GM23338 (cell line): Measurements from ENCODE around the gene APPBP2. TPM values are rescaled to one million over a fixed set of nuclear protein-coding genes. Genes with fewer than 3 reads are reported as not detected.

Experiments
- ATAC-seq: fragments of 200-7000 bp; cut with Tn5 transposase; 3 replicates; pipeline ENCODE4 v1.9.1; 2020
- DNase-seq: peaks from one replicate; pipeline ENCODE4 v3.0.0-alpha.2; 2015; ENCODE audit warnings: low spot score
- H2AFZ ChIP-seq: fragments of 200-600 bp; sonication (generic); 2 replicates; pipeline ENCODE4 v1.8.0; 2016; ENCODE audit warnings: antibody characterized with exemption, mild to moderate bottlenecking, moderate library complexity
- H3F3A ChIP-seq: fragments of 200-600 bp; sonication (generic); replicated peaks from 2 replicates; pipeline ENCODE4 v1.8.0; 2017; ENCODE audit warnings: antibody characterized with exemption, mixed run types, low read depth
- H3K27ac ChIP-seq: fragments of 200-600 bp; sonication (generic); 2 replicates; pipeline ENCODE4 v1.6.1; 2016; ENCODE audit warnings: low read depth
- H3K27me3 ChIP-seq: fragments of 200-600 bp; sonication (generic); 2 replicates; pipeline ENCODE4 v1.8.0; 2016; ENCODE audit warnings: mild to moderate bottlenecking, mixed run types, moderate library complexity; ENCODE audit not compliant: insufficient read depth
- H3K36me3 ChIP-seq: fragments of 200-600 bp; sonication (generic); 2 replicates; pipeline ENCODE4 v1.8.0; 2016; ENCODE audit warnings: mild to moderate bottlenecking; ENCODE audit not compliant: insufficient read depth
- H3K4me1 ChIP-seq: fragments of 200-600 bp; sonication (generic); 2 replicates; pipeline ENCODE4 v1.8.0; 2016; ENCODE audit warnings: mild to moderate bottlenecking, moderate library complexity; ENCODE audit not compliant: insufficient read depth
- H3K4me2 ChIP-seq: fragments of 200-600 bp; sonication (generic); 2 replicates; pipeline ENCODE4 v1.7.1; 2017; ENCODE audit warnings: mixed run types
- H3K4me3 ChIP-seq: fragments of 200-600 bp; sonication (generic); 2 replicates; pipeline ENCODE4 v1.6.1; 2016; ENCODE audit warnings: mixed run types
- H3K79me2 ChIP-seq: fragments of 200-600 bp; sonication (generic); replicated peaks from 2 replicates; pipeline ENCODE4 v1.8.0; 2017; ENCODE audit warnings: mild to moderate bottlenecking; ENCODE audit not compliant: insufficient read depth
- H3K9me2 ChIP-seq: fragments of 200-600 bp; sonication (generic); 2 replicates; pipeline ENCODE4 v1.8.0; 2017; ENCODE audit not compliant: insufficient read depth
- H4K20me1 ChIP-seq: fragments of 200-600 bp; sonication (generic); replicated peaks from 2 replicates; pipeline ENCODE4 v1.8.0; 2017; ENCODE audit warnings: mild to moderate bottlenecking; ENCODE audit not compliant: insufficient read depth
- H3K27ac Mint-ChIP-seq: 2 replicates; pipeline ENCODE4 v1.8.0; 2020; ENCODE audit warnings: inconsistent platforms, mild to moderate bottlenecking, moderate library complexity, mixed read lengths
- H3K27me3 Mint-ChIP-seq: 3 replicates; pipeline ENCODE4 v1.8.0; 2022; ENCODE audit warnings: low read depth, mild to moderate bottlenecking, moderate library complexity, mixed read lengths, inconsistent platforms; ENCODE audit not compliant: insufficient read depth, poor library complexity
- H3K36me3 Mint-ChIP-seq: 3 replicates; pipeline ENCODE4 v1.8.0; 2021; ENCODE audit warnings: low read depth, mild to moderate bottlenecking, inconsistent platforms, moderate library complexity, mixed read lengths
- H3K4me1 Mint-ChIP-seq: 3 replicates; pipeline ENCODE4 v1.8.0; 2020; ENCODE audit warnings: mild to moderate bottlenecking, inconsistent platforms, mixed read lengths
- H3K4me3 Mint-ChIP-seq: 3 replicates; pipeline ENCODE4 v1.8.0; 2021; ENCODE audit warnings: moderate library complexity, mild to moderate bottlenecking, inconsistent platforms, mixed read lengths
- H3K9me3 Mint-ChIP-seq: 3 replicates; pipeline ENCODE4 v1.8.0; 2020; ENCODE audit warnings: moderate library complexity, mild to moderate bottlenecking, inconsistent platforms, mixed read lengths
- CREB1 ChIP-seq: fragments of 250-450 bp; sonication (Bioruptor Pico); IDR thresholded peaks from 2 replicates; pipeline ENCODE4 v1.5.0; 2020; ENCODE audit warnings: low read depth, mild to moderate bottlenecking, moderate library complexity
- CTCF ChIP-seq, 2 experiments: fragments of 200-600 bp in 1 of 2; sonication (generic) in 1 of 2; conservative IDR thresholded peaks; 2 replicates each; pipeline versions ENCODE4 v1.5.1 to v1.6.1; 2016 to 2017; ENCODE audit warnings: antibody characterized with exemption in 2 of 2, low read depth in 2 of 2, mild to moderate bottlenecking in 2 of 2, moderate library complexity in 1 of 2
- ETS1 ChIP-seq: IDR thresholded peaks from 2 replicates; pipeline ENCODE4 v1.6.1; 2016; ENCODE audit warnings: antibody characterized with exemption
- EZH2 ChIP-seq: fragments of 200-600 bp; sonication (generic); IDR thresholded peaks from one replicate; pipeline ENCODE4 v1.8.0; 2017; ENCODE audit warnings: antibody characterized with exemption, mild to moderate bottlenecking, low read depth; ENCODE audit not compliant: unreplicated experiment
- EZH2phosphoT487 ChIP-seq: fragments of 200-600 bp; sonication (generic); IDR thresholded peaks from one replicate; pipeline ENCODE4 v1.8.1; 2018; ENCODE audit warnings: antibody characterized with exemption; ENCODE audit not compliant: unreplicated experiment
- JUNB ChIP-seq: IDR thresholded peaks from one replicate; pipeline ENCODE4 v1.6.1; 2016; ENCODE audit warnings: antibody characterized with exemption; ENCODE audit not compliant: unreplicated experiment
- NANOG ChIP-seq: IDR thresholded peaks from 2 replicates; pipeline ENCODE4 v1.6.1; 2016; ENCODE audit warnings: antibody characterized with exemption, borderline replicate concordance
- POLR2AphosphoS5 ChIP-seq: IDR thresholded peaks from 2 replicates; pipeline ENCODE4 v1.6.1; 2016; ENCODE audit warnings: antibody characterized with exemption, low read depth
- REST ChIP-seq: IDR thresholded peaks from one replicate; pipeline ENCODE4 v1.6.1; 2018; ENCODE audit warnings: antibody characterized with exemption; ENCODE audit not compliant: unreplicated experiment
- STAT1 ChIP-seq: IDR thresholded peaks from one replicate; pipeline ENCODE4 v1.6.1; 2016; ENCODE audit warnings: antibody characterized with exemption; ENCODE audit not compliant: unreplicated experiment
- ZNF114 ChIP-seq: fragments of 250-450 bp; sonication (Bioruptor Pico); IDR thresholded peaks from 2 replicates; pipeline ENCODE4 v1.5.0; 2020; ENCODE audit warnings: mild to moderate bottlenecking, moderate library complexity
- ZNF331 ChIP-seq: fragments of 250-450 bp; sonication (Bioruptor Pico); IDR thresholded peaks from 2 replicates; pipeline ENCODE4 v1.5.0; 2020; ENCODE audit warnings: low read depth, mild to moderate bottlenecking, moderate library complexity
- ZNF462 ChIP-seq: fragments of 250-450 bp; sonication (Bioruptor Pico); IDR thresholded peaks from 2 replicates; pipeline ENCODE4 v1.5.0; 2020; ENCODE audit warnings: mild to moderate bottlenecking, moderate library complexity
- polyA plus RNA-seq: library from polyadenylated mRNA; unstranded; fragments of >200 nt; fragmentation: Nextera tagmentation; extraction: Ambion mirVana; gene quantifications from 2 replicates; pipeline ENCODE4 v1.2.1, GENCODE V29; 2016
- total RNA-seq: library from RNA; depleted of rRNA; stranded (reverse); fragments of >200 nt; shearing (Covaris generic); gene quantifications from 2 replicates; pipeline ENCODE4 v1.2.3, GENCODE V29; 2014

APPBP2 gene
- total and polyA plus RNA-seq, 2 experiments from 2014 or later: 9.3 to 15.0 TPM

- no peak overlapping the region for H3K4me3 Mint-ChIP-seq
Measured at GRCh38 chr17:60445144-60445543, 80.9 kb downstream of the APPBP2 start.

More at GRCh38 chr17:60445144-60445543, 80.9 kb downstream of the APPBP2 start:
- TF ChIP-seq ZNF331 (CRISPR knock-in tag) (no peak), CTCF (conservative IDR thresholded peaks at IDR 0.05; ENCODE audit: low read depth in 2 of 2) (no peak), STAT1 (no peak), ETS1 (no peak), NANOG (no peak), ZNF114 (CRISPR knock-in tag) (no peak), EZH2 (no peak), EZH2phosphoT487 (no peak), ZNF462 (CRISPR knock-in tag) (no peak), CREB1 (CRISPR knock-in tag) (no peak), JUNB (no peak), POLR2AphosphoS5 (no peak), REST (no peak)
- Histone ChIP-seq H3K4me2 (no peak overlapping the region), H3K9me2 (no peaks in the 10 kb centered on the region), H3K4me1 (no peaks in the 10 kb centered on the region), H3K36me3 (peaks cover 4% of the 10 kb centered on the region; the same call in 1 of the 2 replicates), H3F3A (no peaks in the 10 kb centered on the region; the same call in 1 of the 2 replicates), H2AFZ (no peak overlapping the region), H3K4me3 (no peak overlapping the region), H3K27ac (no peak overlapping the region), H3K27me3 (no peaks in the 10 kb centered on the region), H4K20me1 (no peaks in the 10 kb centered on the region), H3K79me2 (no peaks in the 10 kb centered on the region)
- ATAC-seq (no peak), DNase-seq (no peak)
- peaks cover 3% of the 10 kb centered on the region for H3K27me3 Mint-ChIP-seq
- no peaks in the 10 kb centered on the region for H3K4me1 Mint-ChIP-seq
- H3K9me3 Mint-ChIP-seq: peaks cover 10% of the 10 kb centered on the region; the same call in 2 of the 3 replicates
- H3K27ac Mint-ChIP-seq: no peak overlapping the region
- peaks cover 13% of the 10 kb centered on the region; the same call in 2 of the 3 replicates for H3K36me3 Mint-ChIP-seq
